Ectodermal cell (in vitro differentiated cells): ENCODE results near the gene AUH.

Experiments used
- H3K27ac ChIP-seq: 2 replicates; pipeline ENCODE4 v1.7.0; 2013; ENCODE audit warnings: mild to moderate bottlenecking, low read depth, low read length; ENCODE audit not compliant: insufficient read depth, poor library complexity, severe bottlenecking
- H3K27me3 ChIP-seq: 2 replicates; pipeline ENCODE4 v1.7.0; 2013; ENCODE audit warnings: mild to moderate bottlenecking, low read length; ENCODE audit not compliant: insufficient read depth, control insufficient read depth, poor library complexity, severe bottlenecking
- H3K36me3 ChIP-seq: one replicate; pipeline ENCODE4 v1.7.0; 2013; ENCODE audit warnings: low read length; ENCODE audit not compliant: control insufficient read depth, insufficient read depth
- H3K4me1 ChIP-seq: one replicate; pipeline ENCODE4 v1.7.0; 2013; ENCODE audit warnings: low read length; ENCODE audit not compliant: control insufficient read depth, insufficient read depth
- H3K4me3 ChIP-seq: 2 replicates; pipeline ENCODE4 v1.7.0; 2013; ENCODE audit warnings: low read depth, low read length, control low read depth; ENCODE audit not compliant: insufficient read depth
- H3K9me3 ChIP-seq: 2 replicates; pipeline ENCODE4 v1.7.0; 2013; ENCODE audit warnings: mild to moderate bottlenecking, low read length, moderate library complexity; ENCODE audit not compliant: control insufficient read depth
- WGBS, 2 experiments: methylation state at CpG; one replicate each; pipeline ENCODE4 v1.1.7; 2013; ENCODE audit warnings: missing lambda C conversion rate in 2 of 2; 5-methylcytosine and 5-hydroxymethylcytosine counted together

Gene AUH

GRCh38 chr9:91196103-91196950, 165.4 kb downstream of the AUH start:
- Histone ChIP-seq H3K4me1 (peaks cover 5% of the 10 kb centered on the region), H3K27ac (no peak overlapping the region), H3K27me3 (peaks cover 25% of the 10 kb centered on the region), H3K36me3 (no peaks in the 10 kb centered on the region), H3K9me3 (no peaks in the 10 kb centered on the region), H3K4me3 (no peak overlapping the region)
- 90% methylated on average over 8 of the region's 8 CpGs for WGBS, 2 experiments

DNA sequence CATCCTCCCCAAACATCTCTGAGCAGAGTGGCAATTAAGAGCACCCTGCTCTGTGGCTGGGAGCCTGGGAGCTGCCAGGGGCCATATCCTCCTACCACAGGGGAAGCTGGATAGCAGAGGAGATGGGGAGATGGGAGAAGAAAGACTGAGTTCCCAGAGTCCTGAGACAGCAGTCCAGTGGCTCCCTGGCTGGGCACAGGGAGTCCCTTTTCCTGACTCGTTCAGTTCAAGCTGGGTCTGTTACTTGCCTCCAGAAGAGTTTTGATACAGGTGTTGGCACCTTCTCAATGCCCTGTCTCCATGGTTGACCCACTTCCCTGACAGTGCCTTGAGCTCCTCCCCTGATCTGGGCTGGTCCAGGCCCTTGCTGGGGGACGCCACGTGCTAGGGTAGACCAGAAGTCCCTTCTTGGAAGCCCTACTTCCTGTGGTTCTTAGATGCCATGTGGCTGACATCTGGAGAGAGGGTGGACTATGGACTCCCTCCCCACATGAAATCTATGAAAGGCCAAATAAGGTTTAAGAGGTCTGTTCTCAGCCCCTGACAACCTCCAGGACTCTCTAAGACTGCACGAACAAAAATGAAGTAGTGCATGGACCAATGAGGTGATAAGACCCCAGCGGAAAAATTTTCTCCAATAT, 166.2 kb downstream of the AUH start:
- Histone ChIP-seq H3K4me1 (peaks cover 5% of the 10 kb centered on the region), H3K4me3 (no peak overlapping the region), H3K27ac (no peak overlapping the region), H3K27me3 (peaks cover 25% of the 10 kb centered on the region), H3K36me3 (no peaks in the 10 kb centered on the region), H3K9me3 (no peaks in the 10 kb centered on the region)
- 91 to 97% methylated on average over 5 of the region's 5 CpGs for WGBS, 2 experiments

- Histone ChIP-seq H3K36me3 (no peaks in the 10 kb centered on the region), H3K9me3 (no peaks in the 10 kb centered on the region), H3K27me3 (peaks cover 25% of the 10 kb centered on the region), H3K4me3 (peak overlapping the region; percentile 45), H3K27ac (peak overlapping the region; percentile 81), H3K4me1 (peaks cover 5% of the 10 kb centered on the region)
- 12 to 16% methylated on average over 52 of the region's 52 CpGs for WGBS, 2 experiments
Measured at GRCh38 chr9:91193658-91194391, 167.9 kb downstream of the AUH start.

DNA sequence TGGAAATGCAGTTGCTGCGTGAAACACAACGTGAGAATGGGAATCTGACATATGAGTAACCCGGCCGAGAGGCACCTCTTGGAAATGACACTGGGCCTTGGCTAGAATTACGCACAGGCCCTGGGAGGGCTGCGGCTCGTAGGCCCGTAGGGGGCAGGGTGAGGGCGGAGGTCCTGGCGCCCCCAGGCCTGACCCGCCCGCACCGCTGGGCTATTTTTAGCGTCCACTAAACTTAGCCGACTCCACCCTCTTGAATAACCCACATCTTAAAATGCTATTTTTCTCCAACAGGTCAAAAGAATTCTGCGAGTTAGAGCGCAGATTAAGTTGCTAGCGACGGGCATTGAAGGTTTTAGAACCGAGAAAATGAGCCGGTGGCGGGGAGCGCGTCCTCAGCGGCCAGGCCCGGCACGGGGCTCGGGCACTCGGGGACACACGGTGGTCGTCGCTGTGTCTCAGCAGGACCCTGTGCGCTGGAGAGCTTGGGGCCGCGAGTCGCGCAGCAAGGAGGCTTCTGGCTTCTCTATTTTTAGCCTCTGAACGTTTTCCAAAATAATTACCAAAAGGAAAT, 168.5 kb downstream of the AUH start:
- 1% methylated on average over 38 of the region's 38 CpGs for WGBS, 2 experiments
- H3K4me1 ChIP-seq, result peaks cover 5% of the 10 kb centered on the region

DNA sequence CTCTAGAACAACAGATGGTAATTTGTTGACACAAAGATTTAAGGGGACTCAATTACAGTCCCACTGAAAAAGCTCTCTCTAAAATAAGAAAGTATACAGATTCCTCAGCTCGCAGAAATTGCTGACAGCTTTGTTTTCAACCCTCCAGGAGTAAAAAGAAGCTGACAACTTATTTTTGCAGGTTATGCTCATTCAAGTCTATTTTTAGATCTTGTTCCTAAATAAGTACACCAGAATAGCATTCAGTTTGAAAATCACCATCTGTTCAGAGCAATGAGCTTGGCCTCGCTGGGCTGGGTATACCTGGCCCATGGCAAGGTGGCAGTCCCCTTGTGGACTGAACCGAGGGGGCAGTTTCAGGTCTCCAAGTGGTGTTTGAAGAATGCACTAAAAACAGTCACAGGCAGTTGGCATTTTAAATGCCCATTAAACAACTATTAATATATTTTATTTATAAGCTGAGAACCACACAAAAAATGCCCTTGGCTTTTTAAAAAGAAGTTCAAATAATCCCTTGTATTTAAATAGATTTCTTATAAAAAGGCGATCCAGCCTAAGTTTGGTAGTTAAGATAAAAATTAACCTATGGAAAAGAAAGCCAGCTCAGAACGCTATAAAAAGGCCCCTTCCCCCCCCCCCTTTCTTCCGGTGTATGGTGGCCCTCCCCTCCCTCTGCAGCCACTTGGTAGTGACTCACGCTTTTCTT, 169.2 kb downstream of the AUH start:
- H3K27me3 ChIP-seq, result peaks cover 25% of the 10 kb centered on the region
- peak overlapping the region; percentile 45 for H3K4me3 ChIP-seq
- peaks cover 5% of the 10 kb centered on the region for H3K4me1 ChIP-seq
- WGBS, 2 experiments, result 51 to 53% methylated on average over 5 of the region's 7 CpGs
- H3K27ac ChIP-seq, result peak overlapping the region; percentile 81
- no peaks in the 10 kb centered on the region for H3K36me3 ChIP-seq
- no peaks in the 10 kb centered on the region for H3K9me3 ChIP-seq

More for the DNA sequence above, 168.5 kb downstream of the AUH start:
- Histone ChIP-seq H3K27me3 (peaks cover 25% of the 10 kb centered on the region), H3K4me3 (peak overlapping the region; percentile 45), H3K36me3 (no peaks in the 10 kb centered on the region), H3K27ac (peak overlapping the region; percentile 81), H3K9me3 (no peaks in the 10 kb centered on the region)

DNA sequence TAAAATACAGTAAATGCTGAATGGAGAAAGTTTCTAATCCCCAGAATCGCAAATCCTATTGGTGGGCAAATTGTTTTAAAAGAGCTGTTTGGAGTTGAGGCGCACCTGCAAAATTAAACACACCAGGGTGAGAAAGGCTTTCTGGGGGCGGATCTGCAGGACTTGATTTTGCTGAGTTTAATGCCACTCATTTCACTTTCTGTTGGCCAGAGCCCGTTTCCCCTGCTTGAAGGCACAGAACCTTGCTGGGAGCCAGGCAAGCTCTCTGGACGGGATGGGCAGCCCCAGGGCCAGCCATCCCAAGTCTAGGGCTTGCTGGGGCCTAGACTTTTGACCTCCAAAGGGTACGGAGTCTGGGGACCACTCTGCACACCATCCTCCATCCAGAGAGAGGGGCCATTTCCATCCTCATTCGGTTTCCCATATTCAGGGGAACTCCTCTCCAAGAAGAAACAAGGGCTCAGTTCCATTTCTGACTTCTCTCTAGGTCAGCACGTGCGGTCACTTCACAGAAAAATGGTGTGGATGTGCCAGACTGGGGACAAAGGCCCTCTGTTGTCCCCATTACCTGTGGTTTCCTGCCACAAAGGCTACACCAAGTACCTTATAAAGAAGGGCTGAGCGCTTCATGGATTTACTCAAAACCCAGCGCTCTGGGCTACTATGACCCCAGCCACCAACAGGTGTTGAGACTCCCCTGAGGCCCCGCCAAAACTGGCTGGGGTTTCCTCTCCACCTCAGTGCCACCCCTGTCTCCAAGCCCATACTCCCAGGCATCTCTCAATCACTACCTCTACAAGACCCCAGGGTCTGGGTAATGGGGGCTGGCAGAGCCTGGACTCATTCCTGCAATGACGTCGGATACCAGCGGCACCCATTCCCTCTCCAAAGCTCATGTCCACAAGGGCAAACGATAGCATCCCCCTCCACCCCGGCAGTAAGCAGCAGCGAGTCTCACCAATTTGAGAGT, 170.0 kb downstream of the AUH start:
- Histone ChIP-seq H3K4me1 (peaks cover 5% of the 10 kb centered on the region), H3K27ac (no peak overlapping the region), H3K4me3 (no peak overlapping the region), H3K36me3 (no peaks in the 10 kb centered on the region), H3K9me3 (no peaks in the 10 kb centered on the region), H3K27me3 (peaks cover 25% of the 10 kb centered on the region)
- WGBS, 2 experiments, result 91 to 93% methylated on average over 18 of the region's 18 CpGs

GRCh38 chr9:91190062-91190461, 171.7 kb downstream of the AUH start:
- Histone ChIP-seq H3K4me3 (no peak overlapping the region), H3K9me3 (no peaks in the 10 kb centered on the region), H3K4me1 (peaks cover 5% of the 10 kb centered on the region), H3K36me3 (no peaks in the 10 kb centered on the region), H3K27me3 (peaks cover 24% of the 10 kb centered on the region), H3K27ac (no peak overlapping the region)
- 87 to 89% methylated on average over 4 of the region's 4 CpGs for WGBS, 2 experiments

GRCh38 chr9:91188719-91189590, 172.8 kb downstream of the AUH start:
- no peak overlapping the region for H3K27ac ChIP-seq
- peaks cover 13% of the 10 kb centered on the region for H3K27me3 ChIP-seq
- no peaks in the 10 kb centered on the region for H3K36me3 ChIP-seq
- 93 to 94% methylated on average over 11 of the region's 11 CpGs for whole genome bisulfite sequencing, 2 experiments
- H3K4me3 ChIP-seq, result no peak overlapping the region
- H3K9me3 ChIP-seq, result no peaks in the 10 kb centered on the region
- peaks cover 1% of the 10 kb centered on the region for H3K4me1 ChIP-seq
